Astrocyte (in vitro differentiated cells and primary cell): ENCODE results near the gene TBPL1. TPM values are rescaled to one million over a fixed set of nuclear protein-coding genes. Genes with fewer than 3 reads are reported as not detected.

Source experiments
- DNase-seq: peaks from one replicate; pipeline ENCODE4 v3.0.0-alpha.2; 2010; ENCODE audit warnings: low read depth
- FAIRE-seq: peaks from 2 replicates; lab custom pipeline; 2011; peaks lifted over from hg19 to GRCh38; lab: Jason Lieb, UNC
- H2AFZ ChIP-seq: 2 replicates; pipeline ENCODE4 v1.6.0; 2012; ENCODE audit warnings: low read depth, low read length, inconsistent platforms
- H3K27ac ChIP-seq: 2 replicates; pipeline ENCODE4 v1.5.1; 2011; ENCODE audit warnings: low read depth, low read length, inconsistent platforms
- H3K27me3 ChIP-seq: 2 replicates; pipeline ENCODE4 v1.6.0; 2011; ENCODE audit warnings: low read length, inconsistent platforms; ENCODE audit not compliant: insufficient read depth
- H3K36me3 ChIP-seq: 2 replicates; pipeline ENCODE4 v1.5.1; 2011; ENCODE audit warnings: low read length, inconsistent platforms; ENCODE audit not compliant: insufficient read depth
- H3K4me1 ChIP-seq: 2 replicates; pipeline ENCODE4 v1.5.1; 2011; ENCODE audit warnings: low read length, inconsistent platforms; ENCODE audit not compliant: insufficient read depth
- H3K4me2 ChIP-seq: 2 replicates; pipeline ENCODE4 v1.6.0; 2012; ENCODE audit warnings: low read length, inconsistent platforms
- H3K4me3 ChIP-seq: 2 replicates; pipeline ENCODE4 v1.5.1; 2011; ENCODE audit warnings: low read depth, mild to moderate bottlenecking, low read length, inconsistent platforms; ENCODE audit not compliant: insufficient read depth
- H3K79me2 ChIP-seq: 2 replicates; pipeline ENCODE4 v1.6.0; 2012; ENCODE audit warnings: mild to moderate bottlenecking, low read length, inconsistent platforms; ENCODE audit not compliant: insufficient read depth
- H3K9ac ChIP-seq: 2 replicates; pipeline ENCODE4 v1.6.0; 2012; ENCODE audit warnings: mild to moderate bottlenecking, low read length, inconsistent platforms
- H3K9me3 ChIP-seq: 2 replicates; pipeline ENCODE4 v1.5.1; 2012; ENCODE audit warnings: low read depth, mild to moderate bottlenecking, low read length, inconsistent platforms; ENCODE audit not compliant: insufficient read depth
- H4K20me1 ChIP-seq: 2 replicates; pipeline ENCODE4 v1.6.0; 2012; ENCODE audit warnings: low read length, inconsistent platforms; ENCODE audit not compliant: insufficient read depth
- H3K27ac Mint-ChIP-seq: one replicate; pipeline ENCODE4 v1.8.0; 2021; ENCODE audit warnings: mild to moderate bottlenecking, mixed read lengths; ENCODE audit not compliant: unreplicated experiment
- H3K27me3 Mint-ChIP-seq: one replicate; pipeline ENCODE4 v1.8.0; 2021; ENCODE audit warnings: low read depth, mixed read lengths; ENCODE audit not compliant: unreplicated experiment
- H3K36me3 Mint-ChIP-seq: one replicate; pipeline ENCODE4 v1.8.0; 2021; ENCODE audit warnings: low read depth, mixed read lengths; ENCODE audit not compliant: unreplicated experiment
- H3K4me1 Mint-ChIP-seq: one replicate; pipeline ENCODE4 v1.8.0; 2021; ENCODE audit warnings: low read depth, mixed read lengths; ENCODE audit not compliant: unreplicated experiment
- H3K4me3 Mint-ChIP-seq: one replicate; pipeline ENCODE4 v1.8.0; 2021; ENCODE audit warnings: mild to moderate bottlenecking, moderate library complexity, mixed read lengths; ENCODE audit not compliant: unreplicated experiment
- H3K9me3 Mint-ChIP-seq: one replicate; pipeline ENCODE4 v1.8.0; 2021; ENCODE audit warnings: mild to moderate bottlenecking, mixed read lengths; ENCODE audit not compliant: unreplicated experiment
- CTCF ChIP-seq: IDR thresholded peaks from 2 replicates; pipeline ENCODE4 v1.5.1; 2011; ENCODE audit warnings: low read depth, mild to moderate bottlenecking, inconsistent platforms, low read length, moderate library complexity; ENCODE audit not compliant: insufficient read depth
- EZH2 ChIP-seq: IDR thresholded peaks from 2 replicates; pipeline ENCODE4 v1.6.1; 2012; ENCODE audit warnings: mild to moderate bottlenecking, low read length, inconsistent platforms; ENCODE audit not compliant: insufficient read depth
- total RNA-seq: library from RNA; stranded (reverse); gene quantifications from 2 replicates; pipeline ENCODE4 v1.2.1, GENCODE V29; 2021

Gene TBPL1
- total RNA-seq, 1 donor from 2014 or later = 54.0 TPM

GRCh38 chr6:133969921-133970295 is 16.9 kb downstream of the TBPL1 start:
- H3K4me3 Mint-ChIP-seq = no peak overlapping the region
- TF ChIP-seq CTCF = no peak
- no peak for TF ChIP-seq EZH2
- Histone ChIP-seq H3K4me1 (peaks cover 5% of the 10 kb centered on the region), H3K27ac (no peak overlapping the region), H3K9ac (no peak overlapping the region), H3K4me3 (no peak overlapping the region), H3K79me2 (peaks cover 84% of the 10 kb centered on the region), H3K9me3 (no peaks in the 10 kb centered on the region), H3K4me2 (no peak overlapping the region), H3K36me3 (no peaks in the 10 kb centered on the region), H2AFZ (no peak overlapping the region), H4K20me1 (peaks cover 5% of the 10 kb centered on the region), H3K27me3 (no peaks in the 10 kb centered on the region)
- FAIRE-seq (no peak), DNase-seq (no peak)
- no peaks in the 10 kb centered on the region for H3K9me3 Mint-ChIP-seq
- H3K27me3 Mint-ChIP-seq = no peaks in the 10 kb centered on the region
- no peak overlapping the region for H3K27ac Mint-ChIP-seq
- peaks cover 41% of the 10 kb centered on the region for H3K4me1 Mint-ChIP-seq
- H3K36me3 Mint-ChIP-seq = peaks cover 4% of the 10 kb centered on the region

GRCh38 chr6:133971861-133972260 is 18.8 kb downstream of the TBPL1 start:
- H3K27ac Mint-ChIP-seq = peak overlapping the region; percentile 50
- no peaks in the 10 kb centered on the region for H3K27me3 ChIP-seq
- no peak overlapping the region for H3K27ac ChIP-seq
- peaks cover 6% of the 10 kb centered on the region for H3K36me3 Mint-ChIP-seq
- H3K4me1 ChIP-seq = peaks cover 5% of the 10 kb centered on the region
- no peaks in the 10 kb centered on the region for H3K9me3 ChIP-seq
- H3K36me3 ChIP-seq = no peaks in the 10 kb centered on the region
- no peak for TF ChIP-seq EZH2
- TF ChIP-seq CTCF = no peak
- H2AFZ ChIP-seq = no peak overlapping the region
- peaks cover 9% of the 10 kb centered on the region for H4K20me1 ChIP-seq
- no peak for DNase-seq
- no peaks in the 10 kb centered on the region for H3K9me3 Mint-ChIP-seq
- FAIRE-seq = no peak
- H3K79me2 ChIP-seq = peaks cover 82% of the 10 kb centered on the region
- H3K4me3 ChIP-seq = no peak overlapping the region
- no peak overlapping the region for H3K4me3 Mint-ChIP-seq
- H3K9ac ChIP-seq = no peak overlapping the region
- no peaks in the 10 kb centered on the region for H3K27me3 Mint-ChIP-seq
- peaks cover 31% of the 10 kb centered on the region for H3K4me1 Mint-ChIP-seq
- no peak overlapping the region for H3K4me2 ChIP-seq

- H3K9ac ChIP-seq = no peak overlapping the region
- no peak for FAIRE-seq
- no peak overlapping the region for H2AFZ ChIP-seq
- no peak for DNase-seq
- TF ChIP-seq CTCF = no peak
- TF ChIP-seq EZH2 = no peak
- H3K4me2 ChIP-seq = no peak overlapping the region
- H3K36me3 Mint-ChIP-seq = peaks cover 6% of the 10 kb centered on the region
- H3K4me3 Mint-ChIP-seq = no peak overlapping the region
- H3K36me3 ChIP-seq = no peaks in the 10 kb centered on the region
- H3K9me3 Mint-ChIP-seq = no peaks in the 10 kb centered on the region
- no peaks in the 10 kb centered on the region for H3K9me3 ChIP-seq
- H4K20me1 ChIP-seq = peaks cover 10% of the 10 kb centered on the region
- H3K27ac Mint-ChIP-seq = no peak overlapping the region
- no peaks in the 10 kb centered on the region for H3K27me3 Mint-ChIP-seq
- peaks cover 82% of the 10 kb centered on the region for H3K79me2 ChIP-seq
- peaks cover 4% of the 10 kb centered on the region for H3K4me1 ChIP-seq
- H3K4me3 ChIP-seq = no peak overlapping the region
- peaks cover 25% of the 10 kb centered on the region for H3K4me1 Mint-ChIP-seq
- no peak overlapping the region for H3K27ac ChIP-seq
- no peaks in the 10 kb centered on the region for H3K27me3 ChIP-seq
Measured at GRCh38 chr6:133972388-133972787, 19.4 kb downstream of the TBPL1 start.
